ENCODE measurements around the gene KCNB1.

The KCNB1 gene

DNA sequence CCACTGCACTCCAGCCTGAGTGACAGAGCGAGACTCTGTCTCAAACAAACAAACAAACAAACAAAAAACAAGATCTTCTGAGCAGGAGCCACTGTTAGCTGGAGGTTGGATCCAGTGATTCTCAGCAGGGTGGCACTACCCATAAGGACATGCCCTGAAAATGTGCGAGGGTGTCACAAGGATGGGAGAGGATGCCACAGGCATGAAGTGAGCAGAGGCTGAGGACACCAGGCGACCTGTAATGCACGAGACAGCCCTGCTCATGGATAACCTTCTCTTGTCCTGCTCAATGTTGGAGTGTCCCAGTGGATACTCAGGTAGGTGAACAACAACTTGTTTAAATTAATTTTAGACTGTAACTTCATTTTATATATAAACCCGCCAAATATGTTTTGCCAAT, 76.8 kb downstream of the KCNB1 start:
- no peak for DNase-seq

- DNase-seq = no peak
These were observed 77.3 kb downstream of the KCNB1 start for GRCh38 chr20:49405062-49405683.

GRCh38 chr20:49404461-49404860, 78.0 kb downstream of the KCNB1 start:
- DNase-seq = no peak

DNA sequence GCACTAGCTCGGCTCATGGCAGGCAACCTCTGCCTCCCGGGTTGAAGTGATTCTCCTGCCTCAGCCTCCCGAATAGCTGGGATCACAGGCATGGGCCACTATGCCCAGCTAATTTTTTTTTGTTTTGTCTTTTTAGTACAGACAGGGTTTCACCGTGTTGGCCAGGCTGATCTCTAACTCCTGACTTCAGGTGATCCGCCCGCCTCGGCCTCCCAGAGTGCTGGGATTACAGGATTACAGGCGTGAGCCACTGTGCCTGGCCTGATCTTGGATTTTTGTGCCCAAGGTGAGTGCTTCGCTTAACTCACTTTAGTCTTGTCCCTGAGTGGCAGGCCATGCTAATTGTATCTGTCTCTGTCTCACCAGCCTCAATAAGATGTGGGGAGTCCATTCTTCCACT, 78.6 kb downstream of the KCNB1 start:
- no peak for DNase-seq

DNA sequence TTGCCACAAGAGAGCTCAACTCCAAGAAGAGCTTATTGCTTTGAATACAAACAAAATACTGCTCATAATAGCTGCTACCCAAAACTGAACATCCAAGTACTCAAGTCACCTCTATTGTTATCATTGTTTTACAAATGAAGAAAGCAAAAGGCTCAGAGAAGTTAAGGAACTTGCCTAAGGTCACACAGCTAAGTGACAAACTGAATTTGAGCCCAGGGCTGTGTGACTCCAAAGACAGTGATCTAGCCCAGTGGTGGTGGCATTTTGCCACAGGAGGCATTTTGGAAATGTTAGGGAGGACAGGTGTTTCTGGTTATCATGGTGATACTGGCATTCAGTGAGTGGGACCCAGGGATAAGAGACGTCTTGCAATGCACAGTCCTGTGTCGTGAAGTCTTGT, 79.5 kb downstream of the KCNB1 start:
- no peak for DNase-seq

- no peak for DNase-seq
These were observed 81.6 kb downstream of the KCNB1 start for GRCh38 chr20:49400904-49401303.

GRCh38 chr20:49400410-49400809, 82.1 kb downstream of the KCNB1 start:
- no peak for DNase-seq

GRCh38 chr20:49399329-49399728, 83.1 kb downstream of the KCNB1 start:
- no peak for DNase-seq

DNA sequence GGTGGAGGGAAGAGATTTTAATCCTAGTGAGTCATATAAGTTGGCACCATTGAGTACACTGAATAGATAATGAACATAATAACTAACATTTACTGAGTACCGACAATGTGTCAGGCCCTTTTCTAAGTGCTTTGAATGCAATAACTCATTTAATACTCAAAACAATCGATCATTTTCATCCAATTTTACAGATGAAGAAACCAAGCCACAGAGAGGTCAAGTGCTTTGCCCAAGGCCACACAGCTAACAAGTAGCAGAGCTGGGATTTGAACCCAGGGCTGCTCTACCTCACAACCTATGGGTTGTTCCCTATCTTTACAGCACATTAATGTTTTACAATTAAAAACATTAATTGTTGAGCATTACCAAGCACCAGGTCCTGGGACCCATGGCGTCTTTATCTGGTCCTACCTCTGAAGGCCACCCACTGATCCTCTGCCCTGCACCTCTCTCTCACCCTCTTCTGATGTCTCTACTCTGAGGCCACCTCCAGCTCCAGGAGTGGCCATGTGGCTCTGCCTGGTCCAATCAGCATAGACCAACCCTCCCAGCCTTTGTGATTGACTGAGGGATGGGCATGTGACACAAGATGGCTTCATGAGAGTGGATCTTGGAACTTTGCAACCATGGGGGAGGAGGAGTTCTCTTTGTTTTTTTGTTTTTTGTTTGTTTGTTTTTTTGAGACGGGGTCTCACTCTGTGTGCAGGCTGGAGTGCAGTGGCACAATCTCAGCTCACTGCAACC, 83.9 kb downstream of the KCNB1 start:
- no peak for DNase-seq

DNA sequence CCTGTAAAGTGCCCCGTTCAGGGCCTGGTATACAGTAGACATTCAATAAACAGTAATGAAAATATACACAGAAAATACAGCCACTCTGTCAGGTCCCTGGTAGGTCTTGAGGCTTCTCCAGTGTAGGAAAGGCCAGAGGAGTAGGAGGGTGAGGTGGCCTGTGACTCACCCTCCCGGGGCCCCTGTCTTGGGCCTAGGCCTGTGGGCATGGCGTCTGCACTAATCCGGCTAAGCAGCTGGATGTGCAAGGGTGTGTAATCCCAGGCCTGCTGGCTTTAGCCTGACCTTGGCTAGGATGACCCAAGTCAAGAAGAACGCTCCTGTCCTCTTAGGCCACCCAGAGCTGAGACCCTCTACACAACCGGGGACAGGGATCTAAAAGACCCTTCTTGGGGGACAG, 84.9 kb downstream of the KCNB1 start:
- no peak for DNase-seq

GRCh38 chr20:49396230-49396629, 86.2 kb downstream of the KCNB1 start:
- DNase-seq = no peak

DNA sequence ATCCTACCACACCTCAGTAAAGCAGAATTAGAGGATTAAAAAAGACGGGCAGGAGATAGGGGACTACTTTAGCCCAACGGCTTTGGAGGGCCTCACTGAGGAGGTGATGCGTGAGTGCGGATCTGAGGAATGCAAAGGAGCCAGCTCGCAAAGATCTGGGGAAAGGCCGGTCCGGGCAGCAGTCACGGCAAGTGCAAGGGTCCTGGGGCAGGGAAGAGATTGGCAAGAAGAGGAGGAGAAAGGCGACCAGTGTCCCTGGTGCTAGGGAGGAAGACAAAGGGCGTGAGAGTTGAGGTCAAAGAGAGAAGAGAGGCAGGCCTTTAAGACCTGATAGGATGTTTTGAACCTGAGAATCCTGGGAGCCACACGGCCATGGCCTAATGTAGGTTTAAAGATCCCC, 86.8 kb downstream of the KCNB1 start:
- DNase-seq = no peak

GRCh38 chr20:49395183-49395582, 87.3 kb downstream of the KCNB1 start:
- DNase-seq = no peak

- no peak for DNase-seq
These were observed 87.7 kb downstream of the KCNB1 start for GRCh38 chr20:49394757-49395156.

GRCh38 chr20:49394264-49394663, 88.2 kb downstream of the KCNB1 start:
- DNase-seq = no peak

- DNase-seq = no peak
These were observed 88.7 kb downstream of the KCNB1 start for GRCh38 chr20:49393803-49394202.

- no peak for DNase-seq
These were observed 89.7 kb downstream of the KCNB1 start for GRCh38 chr20:49392745-49393144.

GRCh38 chr20:49391404-49392245, 90.8 kb downstream of the KCNB1 start:
- no peak for DNase-seq

GRCh38 chr20:49389854-49390253, 92.6 kb downstream of the KCNB1 start:
- DNase-seq = no peak

DNA sequence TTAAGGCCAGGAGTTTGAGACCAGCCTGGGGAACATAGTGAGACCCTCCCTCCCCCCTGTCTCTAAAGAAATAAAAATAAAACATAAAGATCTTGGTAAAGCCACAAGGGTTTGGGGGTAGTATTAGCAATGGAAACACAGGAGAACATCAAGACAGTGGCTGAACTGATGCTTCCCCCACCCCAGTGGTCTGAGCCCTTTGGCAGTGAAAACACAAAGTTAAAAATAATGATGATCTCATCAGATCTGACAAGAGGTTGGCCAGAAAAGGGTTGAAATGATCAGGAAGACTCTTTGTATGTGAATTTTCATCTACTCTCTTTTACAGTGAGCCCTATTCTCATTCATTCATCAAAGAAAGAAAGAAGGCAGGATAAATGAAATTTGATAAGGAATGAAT, 93.7 kb downstream of the KCNB1 start:
- DNase-seq = no peak

DNA sequence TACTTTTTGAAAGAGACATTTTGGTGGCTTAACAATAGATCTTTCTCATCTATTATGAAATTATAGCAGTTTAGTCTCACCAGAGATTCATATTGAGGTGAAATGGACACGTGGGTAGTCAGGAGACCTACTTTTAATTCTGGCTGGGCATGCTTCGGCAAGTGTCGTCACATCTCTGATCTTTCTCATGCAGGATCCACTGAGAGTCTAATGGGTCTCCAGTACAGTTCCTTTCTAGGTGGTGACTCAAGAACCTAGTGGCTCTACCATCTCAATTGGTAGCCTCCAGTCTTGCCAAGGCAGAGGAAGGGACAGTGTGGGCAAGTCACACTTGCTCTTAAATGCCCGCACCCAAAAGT, 94.9 kb downstream of the KCNB1 start:
- no peak for DNase-seq

DNA sequence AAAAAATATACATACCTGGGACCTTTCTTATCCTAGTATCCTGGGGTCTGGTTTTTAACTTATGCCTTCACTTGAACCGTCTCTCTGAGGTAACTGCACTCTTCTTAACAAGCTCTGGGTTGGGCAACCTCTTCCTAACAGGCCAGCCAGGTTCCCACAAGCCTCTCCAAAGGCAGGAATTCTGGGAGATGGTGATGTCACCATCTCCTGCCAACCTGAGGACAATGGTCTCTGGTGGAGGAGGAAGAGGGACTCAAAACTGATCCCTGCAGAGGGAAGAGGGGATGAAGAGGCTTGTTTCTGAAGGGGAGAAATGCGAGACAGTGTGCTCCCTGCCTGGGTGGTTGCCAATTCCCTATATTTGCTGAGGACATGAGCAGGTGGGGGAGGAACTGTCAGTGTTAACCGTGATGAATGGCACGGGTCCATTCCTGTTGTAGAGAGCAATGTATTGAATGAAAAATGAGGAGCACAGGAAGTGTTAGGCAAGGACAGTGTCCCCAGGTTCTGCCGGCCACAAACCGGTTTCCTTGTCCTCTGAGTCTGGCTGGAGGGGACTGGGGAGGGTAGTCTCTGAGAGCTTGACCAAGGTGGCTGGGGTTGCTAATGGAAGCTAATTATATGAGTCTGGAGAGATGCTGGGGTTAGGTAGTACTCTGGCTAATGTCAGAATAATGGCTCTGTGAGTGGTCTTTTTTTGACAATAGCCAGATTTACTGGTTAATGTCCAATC, 95.5 kb downstream of the KCNB1 start:
- DNase-seq = no peak

DNA sequence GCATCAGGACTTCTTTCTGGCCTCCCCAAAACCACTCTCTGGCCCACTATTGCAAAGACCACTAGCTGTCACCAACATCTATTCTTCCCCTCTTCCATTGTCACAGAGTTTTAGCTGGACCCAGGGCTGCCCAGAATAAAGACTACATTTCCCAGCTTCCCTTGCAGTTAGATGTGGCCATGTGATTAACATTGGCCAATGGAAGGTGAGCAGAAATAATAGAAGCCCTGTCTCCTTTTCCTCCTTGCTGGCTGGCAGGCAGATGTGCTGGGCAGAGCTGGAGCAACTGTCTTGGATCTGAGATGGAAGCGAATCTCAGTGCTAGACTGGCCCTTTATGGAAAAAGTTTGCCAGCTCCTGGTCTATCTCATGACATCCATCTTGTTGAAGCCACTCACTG, 97.0 kb downstream of the KCNB1 start:
- no peak for DNase-seq

All from KG1 (cell line).